Measurements from ENCODE around the gene PLK1.
"Not testable (repeated sequence)": the region's sequence is repeated elsewhere in the genome, so short reads cannot be mapped to it uniquely, and the experiment has no call there.

Gene PLK1

GRCh38 chr16:23678430-23679273, at the start of gene PLK1:
Gene PLK1 (plus strand): TSS chr16:23678889. CDS start chr16:23678933, 44 bp downstream.
- no peak for TF ChIP-seq EZH2 (optimal IDR thresholded peaks at IDR 0.05; ENCODE audit: low read depth, low read length)
- TF ChIP-seq EZH2phosphoT487 (IDR thresholded peaks at IDR 0.05; ENCODE audit: low read length), result no peak
- TF ChIP-seq CTCF (IDR thresholded peaks at IDR 0.05; ENCODE audit: low read length), result peak; percentile 35
- Histone ChIP-seq H3F3A (ENCODE audit: insufficient read depth, low read length) (no peaks in the 10 kb centered on the region; the same call in 1 of the 2 replicates), H3K36me3 (replicated peaks; ENCODE audit: insufficient read depth, low read length) (peaks cover 7% of the 10 kb centered on the region; the same call in 1 of the 2 replicates)

GRCh38 chr16:23629516-23629915, 49.2 kb upstream of the PLK1 start:
- no peaks in the 10 kb centered on the region for H3K4me1 ChIP-seq (ENCODE audit: low read length)

More at GRCh38 chr16:23678430-23679273, at the start of gene PLK1:
- peak within 1 kb of the TSS; percentile 99 for H3K4me3 ChIP-seq (ENCODE audit: low read length)
- peaks cover 14% of the 10 kb centered on the region for H3K4me1 ChIP-seq (ENCODE audit: low read length)
- peak within 1 kb of the TSS; percentile 71 for H3K9ac ChIP-seq (ENCODE audit: low read length)
- DNase-seq, result peak; percentile 94
- H3K27me3 ChIP-seq (replicated peaks; ENCODE audit: insufficient read depth, low read length), result no peaks in the 10 kb centered on the region
- H3K79me2 ChIP-seq (ENCODE audit: low read length), result peaks cover 48% of the 10 kb centered on the region
- H3K9me3 ChIP-seq (replicated peaks; ENCODE audit: insufficient read depth, low read length), result no peaks in the 10 kb centered on the region
- H3K4me2 ChIP-seq (ENCODE audit: low read depth, low read length), result peak within 1 kb of the TSS; percentile 64
- H4K20me1 ChIP-seq (ENCODE audit: insufficient read depth, low read length), result no peaks in the 10 kb centered on the region
- H2AFZ ChIP-seq (ENCODE audit: low read length), result peak within 1 kb of the TSS; percentile 59
- no peaks in the 10 kb centered on the region for H3K9me2 ChIP-seq (replicated peaks; ENCODE audit: insufficient read depth, low read length)
- H3K27ac ChIP-seq (ENCODE audit: low read length), result peak within 1 kb of the TSS; percentile 7; the same call in 1 of the 2 replicates

GRCh38 chr16:23631874-23632273, 46.8 kb upstream of the PLK1 start:
- H3K27me3 ChIP-seq (replicated peaks; ENCODE audit: insufficient read depth, low read length); H3K9me2 ChIP-seq (replicated peaks; ENCODE audit: insufficient read depth, low read length); H3F3A ChIP-seq (ENCODE audit: insufficient read depth, low read length); H3K79me2 ChIP-seq (ENCODE audit: low read length); H3K4me2 ChIP-seq (ENCODE audit: low read depth, low read length); H3K9me3 ChIP-seq (replicated peaks; ENCODE audit: insufficient read depth, low read length); H3K9ac ChIP-seq (ENCODE audit: low read length); DNase-seq; H3K4me3 ChIP-seq (ENCODE audit: low read length); H3K4me1 ChIP-seq (ENCODE audit: low read length); H3K36me3 ChIP-seq (replicated peaks; ENCODE audit: insufficient read depth, low read length); H4K20me1 ChIP-seq (ENCODE audit: insufficient read depth, low read length); H3K27ac ChIP-seq (ENCODE audit: low read length); H2AFZ ChIP-seq (ENCODE audit: low read length): not testable (repeated sequence)

More at GRCh38 chr16:23629516-23629915, 49.2 kb upstream of the PLK1 start:
- Histone ChIP-seq H3K9me3 (replicated peaks; ENCODE audit: insufficient read depth, low read length) (no peaks in the 10 kb centered on the region), H3K9me2 (replicated peaks; ENCODE audit: insufficient read depth, low read length) (no peaks in the 10 kb centered on the region), H2AFZ (ENCODE audit: low read length) (no peak overlapping the region), H3K27me3 (replicated peaks; ENCODE audit: insufficient read depth, low read length) (no peaks in the 10 kb centered on the region), H3K4me2 (ENCODE audit: low read depth, low read length) (no peak overlapping the region), H3K36me3 (replicated peaks; ENCODE audit: insufficient read depth, low read length) (no peaks in the 10 kb centered on the region; the same call in none of the 2 replicates), H4K20me1 (ENCODE audit: insufficient read depth, low read length) (no peaks in the 10 kb centered on the region), H3F3A (ENCODE audit: insufficient read depth, low read length) (no peaks in the 10 kb centered on the region), H3K9ac (ENCODE audit: low read length) (no peak overlapping the region), H3K4me3 (ENCODE audit: low read length) (no peak overlapping the region), H3K27ac (ENCODE audit: low read length) (no peak overlapping the region), H3K79me2 (ENCODE audit: low read length) (no peaks in the 10 kb centered on the region)
- DNase-seq, result no peak
- no peak for TF ChIP-seq CTCF (IDR thresholded peaks at IDR 0.05; ENCODE audit: low read length)
- no peak for TF ChIP-seq EZH2 (optimal IDR thresholded peaks at IDR 0.05; ENCODE audit: low read depth, low read length)
- no peak for TF ChIP-seq EZH2phosphoT487 (IDR thresholded peaks at IDR 0.05; ENCODE audit: low read length)
